GM12875 (cell line): ENCODE results near the gene AK6.

Experiments
- H3K4me3 ChIP-seq: one replicate; pipeline ENCODE4 v1.5.1; 2011; ENCODE audit warnings: low read depth, low read length, control low read depth
- TF ChIP-seq, protein P1 (sequence below): IDR thresholded peaks from 2 replicates; pipeline ENCODE4 v1.5.1; 2011; ENCODE audit warnings: low read depth, mild to moderate bottlenecking, control low read depth, inconsistent platforms, low read length, moderate library complexity, borderline replicate concordance; ENCODE audit not compliant: insufficient read depth

AK6 gene

GRCh38 chr5:69369340-69370121 is at the start of gene AK6, which contains the start of the genes RAD17 and TAF9:
AK6 (minus strand) TSS chr5:69369520; CDS start chr5:69369490, 30 bp downstream.
RAD17 (plus strand) TSS chr5:69369818; CDS start chr5:69372209, 2,391 bp downstream.
TAF9 (minus strand) TSS chr5:69369520; CDS start chr5:69365737, 3,783 bp downstream.
- TF ChIP-seq, protein P1, sequence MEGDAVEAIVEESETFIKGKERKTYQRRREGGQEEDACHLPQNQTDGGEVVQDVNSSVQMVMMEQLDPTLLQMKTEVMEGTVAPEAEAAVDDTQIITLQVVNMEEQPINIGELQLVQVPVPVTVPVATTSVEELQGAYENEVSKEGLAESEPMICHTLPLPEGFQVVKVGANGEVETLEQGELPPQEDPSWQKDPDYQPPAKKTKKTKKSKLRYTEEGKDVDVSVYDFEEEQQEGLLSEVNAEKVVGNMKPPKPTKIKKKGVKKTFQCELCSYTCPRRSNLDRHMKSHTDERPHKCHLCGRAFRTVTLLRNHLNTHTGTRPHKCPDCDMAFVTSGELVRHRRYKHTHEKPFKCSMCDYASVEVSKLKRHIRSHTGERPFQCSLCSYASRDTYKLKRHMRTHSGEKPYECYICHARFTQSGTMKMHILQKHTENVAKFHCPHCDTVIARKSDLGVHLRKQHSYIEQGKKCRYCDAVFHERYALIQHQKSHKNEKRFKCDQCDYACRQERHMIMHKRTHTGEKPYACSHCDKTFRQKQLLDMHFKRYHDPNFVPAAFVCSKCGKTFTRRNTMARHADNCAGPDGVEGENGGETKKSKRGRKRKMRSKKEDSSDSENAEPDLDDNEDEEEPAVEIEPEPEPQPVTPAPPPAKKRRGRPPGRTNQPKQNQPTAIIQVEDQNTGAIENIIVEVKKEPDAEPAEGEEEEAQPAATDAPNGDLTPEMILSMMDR: no peak
- H3K4me3 ChIP-seq: peak within 1 kb of the TSS; percentile 78

DNA sequence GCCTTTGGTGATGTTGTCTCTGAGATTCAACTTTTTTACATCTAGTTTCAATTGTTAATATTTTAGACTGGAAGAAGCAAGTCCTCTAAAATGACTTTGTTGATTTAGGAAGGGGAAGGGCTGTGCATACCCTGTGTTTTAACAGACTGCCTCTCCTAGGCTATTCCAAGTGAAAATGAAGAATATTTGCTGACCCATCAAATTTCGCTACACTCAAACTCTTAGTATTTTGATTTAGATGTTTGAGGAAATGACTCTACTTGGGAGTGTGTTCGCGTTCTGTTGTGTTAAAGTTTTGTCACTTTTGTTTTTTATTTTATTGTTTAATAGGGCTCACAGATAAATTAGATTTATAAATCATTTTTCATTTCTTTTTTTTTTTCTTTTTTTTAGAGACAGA is 49.2 kb upstream of the AK6 start:
- TF ChIP-seq, protein P1: no peak
- H3K4me3 ChIP-seq: no peak overlapping the region

GRCh38 chr5:69416699-69417098 is 47.4 kb upstream of the AK6 start:
- H3K4me3 ChIP-seq: no peak overlapping the region
- TF ChIP-seq, protein P1: no peak

DNA sequence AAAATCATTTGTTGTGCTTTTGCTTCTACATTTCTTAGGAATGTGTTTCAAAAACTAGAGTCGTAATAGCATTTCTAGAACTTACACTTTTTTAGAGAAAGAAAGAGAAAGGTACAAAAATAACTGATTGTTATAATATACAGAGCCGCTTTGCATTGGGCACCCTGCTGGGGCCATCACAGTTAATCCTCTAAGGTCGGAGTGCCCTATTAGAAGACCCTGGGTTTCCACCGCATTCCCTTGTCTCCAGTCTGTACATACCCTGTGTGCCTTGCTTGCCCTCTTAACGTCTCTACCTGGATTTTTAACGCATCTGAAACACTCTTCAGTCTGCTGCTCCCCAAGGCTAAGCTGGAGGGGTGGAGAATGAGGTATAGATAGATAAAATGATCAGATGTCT is 46.9 kb upstream of the AK6 start:
- TF ChIP-seq, protein P1: no peak
- H3K4me3 ChIP-seq: no peak overlapping the region

DNA sequence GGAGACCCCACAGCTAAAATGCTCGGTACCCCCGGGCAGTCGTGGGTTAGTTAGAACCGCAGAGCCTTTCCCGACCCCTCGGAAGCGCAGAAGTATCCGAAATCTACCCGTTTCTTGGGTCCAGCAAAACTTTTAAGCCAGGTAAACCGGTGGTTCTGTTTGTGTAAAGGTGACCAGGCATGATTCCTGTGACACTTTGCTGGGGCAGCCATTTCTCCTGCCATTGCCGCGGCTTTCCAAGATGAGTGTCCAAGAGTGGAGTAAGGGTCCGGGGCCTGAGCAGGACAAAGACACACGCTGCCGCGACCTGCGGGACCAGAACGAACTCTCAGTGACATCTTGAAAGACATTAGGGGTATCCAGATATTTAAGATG is 46.3 kb upstream of the AK6 start:
- H3K4me3 ChIP-seq: peak overlapping the region; percentile 68
- TF ChIP-seq, protein P1: no peak

GRCh38 chr5:69414885-69415583 is 45.7 kb upstream of the AK6 start, which contains the start of gene MARVELD2:
MARVELD2 (plus strand) TSS chr5:69415116; CDS start chr5:69419386, 4,270 bp downstream.
- H3K4me3 ChIP-seq: peak within 1 kb of the TSS; percentile 68
- TF ChIP-seq, protein P1: no peak
